GM12891 (cell line): Measurements from ENCODE around the gene ATP6V0A1.

Source experiments
- POLR2A ChIP-seq: IDR thresholded peaks from 2 replicates; pipeline ENCODE4 v1.6.1; 2011; ENCODE audit warnings: low read depth, low read length, control low read depth
- POLR2AphosphoS5 ChIP-seq: IDR thresholded peaks from 2 replicates; pipeline ENCODE4 v1.6.1; 2011; ENCODE audit warnings: low read depth, low read length, control low read depth
- TAF1 ChIP-seq: IDR thresholded peaks from 2 replicates; pipeline ENCODE4 v1.6.1; 2011; ENCODE audit warnings: low read depth, low read length, control low read depth

DNA sequence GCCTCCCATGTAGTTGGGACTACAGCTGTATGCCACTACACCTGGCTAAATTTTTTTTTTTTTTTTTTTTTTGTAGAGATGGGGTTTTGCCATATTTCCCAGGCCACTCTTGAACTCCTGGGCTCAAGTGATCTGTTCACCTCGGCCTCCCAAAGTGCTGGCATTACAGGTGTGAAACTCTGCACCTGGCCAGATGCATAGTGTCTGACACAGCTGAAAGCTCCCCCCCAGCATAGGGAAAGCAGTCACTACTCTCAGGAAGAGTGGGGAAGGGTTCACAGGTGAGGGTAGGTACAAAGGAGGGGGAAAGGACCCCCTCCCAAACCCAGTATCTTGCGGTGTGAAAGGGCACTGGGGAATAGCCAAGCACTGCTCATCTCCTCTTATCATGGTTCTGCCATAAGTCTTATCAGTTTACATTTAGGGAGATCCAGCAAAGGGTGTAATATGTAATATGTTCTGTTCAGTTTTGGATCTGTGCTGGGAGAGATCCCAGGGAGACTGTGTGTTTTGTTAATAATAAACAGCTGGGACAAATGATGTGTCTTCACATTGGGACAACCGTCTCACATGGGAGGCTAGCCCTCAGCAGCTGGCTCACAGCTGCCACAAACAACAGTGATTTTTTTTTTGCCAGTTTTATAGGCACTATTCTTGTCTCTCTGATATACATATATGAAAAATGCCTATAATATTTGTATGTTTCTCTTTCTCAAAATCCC lies 28.8 kb upstream of the ATP6V0A1 start:
- no peak for TF ChIP-seq POLR2AphosphoS5
- TF ChIP-seq TAF1: no peak
- no peak for TF ChIP-seq POLR2A
